Measurements from ENCODE around the gene CYSLTR2. TPM values are rescaled to one million over a fixed set of nuclear protein-coding genes. Genes with fewer than 3 reads are reported as not detected.

Gene CYSLTR2
- polyA plus RNA-seq, 1 experiment, result not detected

GRCh38 chr13:48729856-48730255 lies 76.1 kb downstream of the CYSLTR2 start:
- TF ChIP-seq CTCF (IDR thresholded peaks at IDR 0.05; ENCODE audit: low read depth, low read length), result no peak
- CTCF ChIA-PET, result no interaction called here
- H3K9me3 ChIP-seq (ENCODE audit: control insufficient read depth, insufficient read depth, low read length), result peaks cover 9% of the 10 kb centered on the region
- no peaks in the 10 kb centered on the region for H3K27me3 ChIP-seq (ENCODE audit: control insufficient read depth, insufficient read depth, low read length)
- POLR2A ChIA-PET, result no interaction called here
- H3K27ac ChIP-seq (ENCODE audit: low read depth, low read length), result no peak overlapping the region
- no peak overlapping the region for H3K4me3 ChIP-seq (ENCODE audit: low read depth, low read length)
- DNase-seq (ENCODE audit: low read depth, low spot score), result no peak

DNA sequence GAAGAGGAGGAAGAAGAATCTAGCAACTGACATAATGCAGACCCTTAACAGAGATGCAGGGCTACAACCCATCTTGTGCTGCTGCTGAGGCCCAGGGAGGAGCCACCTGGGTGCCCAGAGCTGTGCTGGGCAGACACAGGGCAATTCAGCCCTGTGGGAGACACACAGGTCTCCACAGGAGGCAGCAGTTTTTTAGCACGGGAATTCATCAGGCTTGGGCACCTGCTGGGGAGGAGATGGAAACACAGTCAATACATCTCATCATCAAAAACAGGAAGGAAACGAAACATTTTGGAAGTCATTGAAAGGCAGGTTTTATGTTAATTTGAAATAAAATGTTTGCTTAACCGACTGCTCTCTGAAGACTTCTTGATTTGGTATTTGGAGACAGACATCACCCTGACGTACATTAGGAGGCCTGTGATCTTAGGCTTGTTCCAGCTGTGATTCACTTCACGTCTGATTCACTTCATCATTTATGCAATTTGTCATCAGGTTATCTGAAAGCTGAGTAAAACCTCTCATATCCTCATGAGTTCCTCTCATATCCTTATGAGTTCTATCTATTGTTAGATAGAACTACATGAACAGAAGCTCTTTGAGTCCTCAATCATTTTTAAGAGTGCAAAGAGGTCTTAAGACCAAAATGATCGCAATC lies 77.4 kb downstream of the CYSLTR2 start:
- POLR2A ChIA-PET, result no interaction called here

DNA sequence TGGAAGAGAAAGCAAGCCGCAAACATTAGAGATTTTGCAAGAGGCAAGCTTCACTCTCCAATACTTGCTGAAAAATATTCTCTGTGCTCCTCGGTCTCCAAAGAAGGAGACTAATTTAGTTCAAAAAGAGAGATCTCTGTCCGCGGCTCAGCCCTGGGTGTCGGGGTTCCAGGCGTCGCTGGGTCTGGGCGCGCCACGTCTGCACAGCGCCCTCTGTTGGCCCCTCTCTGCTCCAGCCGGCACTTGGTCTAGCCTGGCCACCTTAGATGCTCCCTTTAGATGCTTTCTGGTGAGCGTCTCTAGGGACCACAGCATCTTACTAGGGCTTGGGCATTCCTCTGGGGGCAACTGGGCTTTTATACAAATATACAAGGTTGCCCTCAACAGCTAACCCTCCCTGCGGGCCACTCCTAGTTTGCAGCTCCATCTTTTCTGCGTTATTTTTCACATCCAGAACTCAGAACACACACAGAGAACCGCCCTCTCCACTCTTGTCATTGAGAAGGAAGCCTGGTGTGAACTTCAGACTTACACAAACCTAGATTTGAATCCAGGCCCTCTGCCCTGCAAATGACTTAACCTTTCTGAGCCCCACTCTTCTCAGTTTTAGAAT lies 78.3 kb downstream of the CYSLTR2 start:
- Histone ChIP-seq H3K27ac (ENCODE audit: low read depth, low read length) (peak overlapping the region; percentile 2), H3K27me3 (ENCODE audit: control insufficient read depth, insufficient read depth, low read length) (no peaks in the 10 kb centered on the region), H3K4me3 (ENCODE audit: low read depth, low read length) (no peak overlapping the region), H3K9me3 (ENCODE audit: control insufficient read depth, insufficient read depth, low read length) (peaks cover 9% of the 10 kb centered on the region)
- DNase-seq (ENCODE audit: low read depth, low spot score), result no peak
- ChIA-PET CTCF (interaction anchor here (0.7 to 1.2 kb wide), 2 partner anchors 13 kb away, joined by 3 to 4 read pairs; no protein-coding TSS in a partner anchor), POLR2A (no interaction called here)
- TF ChIP-seq CTCF (IDR thresholded peaks at IDR 0.05; ENCODE audit: low read depth, low read length), result 0 out of 2 replicates have a peak, but pooled peaks have one; percentile 6

More for the DNA sequence above, 77.4 kb downstream of the CYSLTR2 start:
- H3K9me3 ChIP-seq (ENCODE audit: control insufficient read depth, insufficient read depth, low read length), result peaks cover 9% of the 10 kb centered on the region
- TF ChIP-seq CTCF (IDR thresholded peaks at IDR 0.05; ENCODE audit: low read depth, low read length), result no peak
- DNase-seq (ENCODE audit: low read depth, low spot score), result no peak
- H3K27ac ChIP-seq (ENCODE audit: low read depth, low read length), result peak overlapping the region; percentile 1
- no peak overlapping the region for H3K4me3 ChIP-seq (ENCODE audit: low read depth, low read length)
- CTCF ChIA-PET, result interaction anchor here (0.7 to 1.2 kb wide), 2 partner anchors 12 to 14 kb away, joined by 3 to 4 read pairs; no protein-coding TSS in a partner anchor
- no peaks in the 10 kb centered on the region for H3K27me3 ChIP-seq (ENCODE audit: control insufficient read depth, insufficient read depth, low read length)

- no peak for DNase-seq (ENCODE audit: low read depth, low spot score)
- ChIA-PET CTCF (interaction anchor here (0.6 to 1.0 kb wide), 3 partner anchors 15 to 133 kb away, joined by 3 to 4 read pairs (median 3); no protein-coding TSS in a partner anchor), POLR2A (no interaction called here)
- Histone ChIP-seq H3K4me3 (ENCODE audit: low read depth, low read length) (no peak overlapping the region), H3K27me3 (ENCODE audit: control insufficient read depth, insufficient read depth, low read length) (no peaks in the 10 kb centered on the region), H3K9me3 (ENCODE audit: control insufficient read depth, insufficient read depth, low read length) (peaks cover 9% of the 10 kb centered on the region), H3K27ac (ENCODE audit: low read depth, low read length) (no peak overlapping the region)
- no peak for TF ChIP-seq CTCF (IDR thresholded peaks at IDR 0.05; ENCODE audit: low read depth, low read length)
Observed at GRCh38 chr13:48733739-48734335, 80.1 kb downstream of the CYSLTR2 start.

- POLR2A ChIA-PET, result no interaction called here
- CTCF ChIA-PET, result no interaction called here
- H3K27me3 ChIP-seq (ENCODE audit: control insufficient read depth, insufficient read depth, low read length), result no peaks in the 10 kb centered on the region
- H3K4me3 ChIP-seq (ENCODE audit: low read depth, low read length), result no peak overlapping the region
- no peak for DNase-seq (ENCODE audit: low read depth, low spot score)
- TF ChIP-seq CTCF (IDR thresholded peaks at IDR 0.05; ENCODE audit: low read depth, low read length), result no peak
- H3K9me3 ChIP-seq (ENCODE audit: control insufficient read depth, insufficient read depth, low read length), result peaks cover 9% of the 10 kb centered on the region
- no peak overlapping the region for H3K27ac ChIP-seq (ENCODE audit: low read depth, low read length)
Observed at GRCh38 chr13:48735571-48735970, 81.8 kb downstream of the CYSLTR2 start.
